NOMO-1 treated with dmso at 0.1 percent for 144 hours (cell line): Measurements from ENCODE around the gene PSMC5.
"Not testable (repeated sequence)": the region's sequence is repeated elsewhere in the genome, so short reads cannot be mapped to it uniquely, and the experiment has no call there.

Source experiments
- DNase-seq: peaks from one replicate; lab custom pipeline; 2025; ENCODE audit not compliant: unreplicated experiment; lab: John Stamatoyannopoulos, UW

PSMC5 gene

GRCh38 chr17:63870292-63870665, 43.0 kb downstream of the PSMC5 start:
- DNase-seq: not testable (repeated sequence)

GRCh38 chr17:63871646-63872365, 44.6 kb downstream of the PSMC5 start:
- not testable (repeated sequence) for DNase-seq

GRCh38 chr17:63873577-63873976, 46.3 kb downstream of the PSMC5 start, which contains the start of gene CSH2:
CSH2 (minus strand) TSS chr17:63873677; CDS start chr17:63873614, 63 bp downstream.
- not testable (repeated sequence) for DNase-seq

- DNase-seq: not testable (repeated sequence)
Observed at GRCh38 chr17:63874061-63874626, 46.9 kb downstream of the PSMC5 start.

- not testable (repeated sequence) for DNase-seq
Observed at GRCh38 chr17:63874693-63875092, 47.5 kb downstream of the PSMC5 start.

- not testable (repeated sequence) for DNase-seq
Observed at GRCh38 chr17:63878413-63878812, 51.2 kb downstream of the PSMC5 start.

- no peak for DNase-seq
Observed at GRCh38 chr17:63880706-63881105, 53.5 kb downstream of the PSMC5 start.

- not testable (repeated sequence) for DNase-seq
Observed at GRCh38 chr17:63881337-63881736, 54.1 kb downstream of the PSMC5 start.
